HG03460 (cell line): ENCODE results near the gene B4GALT6.
"Not testable (repeated sequence)": the region's sequence is repeated elsewhere in the genome, so short reads cannot be mapped to it uniquely, and the experiment has no call there.

ENCODE experiments used
- ATAC-seq: cut with Tn5 transposase; IDR thresholded peaks from one replicate; pipeline ENCODE4 v1.9.1; 2021; ENCODE audit not compliant: unreplicated experiment

Gene B4GALT6

GRCh38 chr18:31684279-31685096 lies at the start of gene B4GALT6:
Gene B4GALT6, minus strand, starts transcription at chr18:31684581. Its CDS starts 155 bp downstream, at chr18:31684426.
- ATAC-seq: peak; percentile 34

GRCh38 chr18:31731628-31732027 lies 47.2 kb upstream of the B4GALT6 start:
- ATAC-seq: no peak

- ATAC-seq: not testable (repeated sequence)
These were observed 44.8 kb upstream of the B4GALT6 start for GRCh38 chr18:31729196-31729595.

- no peak for ATAC-seq
These were observed 39.8 kb upstream of the B4GALT6 start for GRCh38 chr18:31723990-31724711.

GRCh38 chr18:31723639-31723989 lies 39.2 kb upstream of the B4GALT6 start:
- ATAC-seq: no peak

- peak; percentile 93 for ATAC-seq
These were observed 38.1 kb upstream of the B4GALT6 start for GRCh38 chr18:31722369-31722957.

GRCh38 chr18:31721601-31722000 lies 37.2 kb upstream of the B4GALT6 start:
- ATAC-seq: no peak

- no peak for ATAC-seq
These were observed 36.5 kb upstream of the B4GALT6 start for GRCh38 chr18:31720867-31721266.

GRCh38 chr18:31719363-31720006 lies 35.1 kb upstream of the B4GALT6 start:
- ATAC-seq: no peak

GRCh38 chr18:31718386-31718785 lies 34.0 kb upstream of the B4GALT6 start:
- ATAC-seq: no peak

GRCh38 chr18:31716362-31716761 lies 32.0 kb upstream of the B4GALT6 start:
- ATAC-seq: no peak

GRCh38 chr18:31711365-31712172 lies 27.2 kb upstream of the B4GALT6 start:
- ATAC-seq: no peak

- no peak for ATAC-seq
These were observed 26.4 kb upstream of the B4GALT6 start for GRCh38 chr18:31710826-31711225.

- ATAC-seq: no peak
These were observed 23.4 kb upstream of the B4GALT6 start for GRCh38 chr18:31707815-31708214.

- ATAC-seq: no peak
These were observed 18.1 kb upstream of the B4GALT6 start for GRCh38 chr18:31702449-31702848.

GRCh38 chr18:31701744-31702143 lies 17.4 kb upstream of the B4GALT6 start:
- no peak for ATAC-seq

GRCh38 chr18:31700990-31701389 lies 16.6 kb upstream of the B4GALT6 start:
- ATAC-seq: no peak

GRCh38 chr18:31697351-31698298 lies 13.2 kb upstream of the B4GALT6 start:
- ATAC-seq: no peak

- no peak for ATAC-seq
These were observed 11.6 kb upstream of the B4GALT6 start for GRCh38 chr18:31695989-31696388.
